C4-2B (cell line): ENCODE data around the gene APOE.

Experiments used
- ZFX ChIP-seq: fragments of 450-650 bp; IDR thresholded peaks from 2 replicates; pipeline ENCODE4 v1.6.1; 2017
- TF ChIP-seq, protein P1 (sequence below): fragments of 450-650 bp; conservative IDR thresholded peaks from 2 replicates; pipeline ENCODE4 v1.5.1; 2017; ENCODE audit warnings: mild to moderate bottlenecking

DNA sequence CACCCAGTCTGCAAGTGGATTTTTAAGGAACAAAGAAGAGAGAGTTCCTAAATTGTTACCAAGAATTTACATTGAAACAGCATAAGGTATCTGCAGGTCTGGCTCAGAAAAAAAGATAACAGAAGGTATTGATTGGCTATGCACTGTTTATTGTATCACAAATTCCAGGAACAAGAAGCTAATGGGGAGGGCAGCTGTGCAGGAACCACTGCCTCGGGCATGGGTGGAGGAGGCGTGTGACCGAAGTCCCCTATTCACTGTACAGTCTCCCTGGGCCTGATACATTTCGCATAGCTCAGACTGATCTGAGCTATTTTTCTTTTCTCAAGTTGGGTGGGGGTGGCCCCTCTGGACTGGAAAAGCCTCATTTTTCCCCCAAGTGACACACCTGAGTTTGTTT lies 47.8 kb upstream of the APOE start:
- TF ChIP-seq, protein P1, sequence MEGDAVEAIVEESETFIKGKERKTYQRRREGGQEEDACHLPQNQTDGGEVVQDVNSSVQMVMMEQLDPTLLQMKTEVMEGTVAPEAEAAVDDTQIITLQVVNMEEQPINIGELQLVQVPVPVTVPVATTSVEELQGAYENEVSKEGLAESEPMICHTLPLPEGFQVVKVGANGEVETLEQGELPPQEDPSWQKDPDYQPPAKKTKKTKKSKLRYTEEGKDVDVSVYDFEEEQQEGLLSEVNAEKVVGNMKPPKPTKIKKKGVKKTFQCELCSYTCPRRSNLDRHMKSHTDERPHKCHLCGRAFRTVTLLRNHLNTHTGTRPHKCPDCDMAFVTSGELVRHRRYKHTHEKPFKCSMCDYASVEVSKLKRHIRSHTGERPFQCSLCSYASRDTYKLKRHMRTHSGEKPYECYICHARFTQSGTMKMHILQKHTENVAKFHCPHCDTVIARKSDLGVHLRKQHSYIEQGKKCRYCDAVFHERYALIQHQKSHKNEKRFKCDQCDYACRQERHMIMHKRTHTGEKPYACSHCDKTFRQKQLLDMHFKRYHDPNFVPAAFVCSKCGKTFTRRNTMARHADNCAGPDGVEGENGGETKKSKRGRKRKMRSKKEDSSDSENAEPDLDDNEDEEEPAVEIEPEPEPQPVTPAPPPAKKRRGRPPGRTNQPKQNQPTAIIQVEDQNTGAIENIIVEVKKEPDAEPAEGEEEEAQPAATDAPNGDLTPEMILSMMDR: no peak
- no peak for TF ChIP-seq ZFX
